Measurements from ENCODE around the gene PRSS22.

PRSS22 gene

GRCh38 chr16:2879854-2880508 is 22.0 kb upstream of the PRSS22 start:
- no peak for DNase-seq

- DNase-seq = peak; percentile 42
These were observed 17.0 kb upstream of the PRSS22 start for GRCh38 chr16:2874912-2875362.

DNA sequence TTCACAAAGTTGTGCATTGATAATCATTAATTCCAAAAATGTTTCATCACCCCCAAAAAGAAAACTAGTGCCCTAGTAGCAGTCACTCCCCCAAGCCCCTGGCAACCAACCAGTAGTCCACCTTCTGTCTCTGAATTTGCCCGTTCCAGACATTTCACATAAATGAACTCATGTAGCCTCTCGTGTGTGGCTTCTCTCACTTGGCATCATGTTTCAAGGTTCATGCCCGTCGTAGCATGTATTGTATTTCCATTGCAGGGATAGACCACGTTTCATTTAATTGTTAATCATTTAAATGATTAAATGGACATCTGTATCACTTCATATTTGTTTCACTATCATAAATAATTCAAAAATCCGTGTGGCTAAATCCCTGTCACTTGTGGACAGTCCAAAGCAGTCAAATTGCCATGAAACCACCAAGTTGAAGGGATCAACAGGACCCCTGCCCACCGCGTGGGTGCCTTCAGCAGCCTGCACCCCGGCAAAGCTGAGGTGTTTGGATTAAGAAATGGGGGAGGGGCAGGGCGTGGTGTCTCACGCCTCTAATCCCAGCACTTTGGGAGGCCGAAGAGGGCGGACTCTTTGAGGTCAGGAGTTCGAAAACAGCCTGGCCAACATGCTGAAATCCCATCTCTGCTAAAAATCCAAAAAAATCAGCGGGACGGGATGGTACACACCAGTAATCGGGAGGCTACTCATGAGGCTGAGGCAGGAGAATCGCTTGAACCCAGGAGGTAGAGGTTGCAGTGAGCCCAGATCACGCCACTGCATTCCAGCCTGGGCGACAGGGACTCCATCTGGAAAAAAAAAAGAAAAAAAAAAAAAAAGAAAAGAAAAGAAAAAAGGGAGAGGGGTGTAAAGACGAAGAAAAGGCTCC is 16.3 kb upstream of the PRSS22 start:
- peak; percentile 13 for DNase-seq

GRCh38 chr16:2871926-2872325 is 14.0 kb upstream of the PRSS22 start:
- DNase-seq = no peak

GRCh38 chr16:2867987-2868789 is 10.2 kb upstream of the PRSS22 start:
- peak; percentile 81 for DNase-seq

DNA sequence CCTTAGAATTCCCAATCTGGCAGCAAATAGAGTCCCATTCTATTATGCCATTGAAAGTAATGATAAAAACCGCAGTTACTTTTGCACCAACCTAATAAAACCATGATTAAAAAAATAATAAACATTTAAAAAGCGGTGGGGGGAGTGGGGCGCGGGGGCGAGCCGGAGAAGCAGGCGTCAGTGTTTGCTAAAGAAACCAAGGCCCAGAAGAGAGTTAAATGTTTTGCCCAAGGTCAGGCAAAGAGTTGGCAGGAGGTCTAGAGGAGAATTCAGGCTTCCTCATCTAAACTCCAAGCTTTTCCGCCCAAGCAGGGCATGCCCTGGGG is 9.7 kb upstream of the PRSS22 start:
- no peak for DNase-seq

DNA sequence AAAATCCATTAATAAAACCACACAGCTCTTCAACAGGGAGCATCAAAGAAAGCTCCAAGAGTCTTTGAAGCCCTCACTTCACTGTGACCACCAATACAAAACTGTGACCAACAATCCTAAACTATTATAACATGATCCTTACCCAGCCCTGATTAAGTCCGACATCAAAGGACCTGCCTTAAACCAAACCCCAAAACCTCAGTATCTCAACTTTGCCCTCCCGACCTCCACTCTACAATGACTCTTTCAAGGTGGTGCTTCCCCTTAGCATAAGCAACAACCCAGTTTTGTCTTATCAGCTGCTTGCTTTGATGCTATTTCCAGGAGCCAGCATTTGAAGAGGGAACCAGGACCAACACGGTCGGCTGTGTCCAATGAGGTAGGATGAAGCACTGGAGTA is 8.5 kb upstream of the PRSS22 start:
- DNase-seq = no peak

DNA sequence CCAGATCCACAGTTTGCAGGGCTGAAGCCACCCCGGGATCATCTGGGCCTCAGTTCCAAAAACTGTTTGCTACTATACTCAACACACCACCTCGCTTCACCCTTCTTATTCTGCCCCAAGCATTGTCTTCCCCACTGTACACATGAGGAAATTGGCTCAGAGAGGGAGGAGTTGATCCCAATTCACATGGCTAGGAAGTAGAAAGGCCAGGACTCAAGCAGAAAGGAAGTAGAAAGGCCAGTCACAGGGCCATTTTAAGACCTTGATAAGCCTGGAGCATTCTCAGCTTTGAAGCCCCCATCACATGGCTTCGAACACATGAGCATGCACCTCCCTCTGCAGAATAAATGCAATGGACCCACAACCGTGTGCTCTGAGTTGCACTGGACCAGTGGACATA is 7.7 kb upstream of the PRSS22 start:
- DNase-seq = no peak

DNA sequence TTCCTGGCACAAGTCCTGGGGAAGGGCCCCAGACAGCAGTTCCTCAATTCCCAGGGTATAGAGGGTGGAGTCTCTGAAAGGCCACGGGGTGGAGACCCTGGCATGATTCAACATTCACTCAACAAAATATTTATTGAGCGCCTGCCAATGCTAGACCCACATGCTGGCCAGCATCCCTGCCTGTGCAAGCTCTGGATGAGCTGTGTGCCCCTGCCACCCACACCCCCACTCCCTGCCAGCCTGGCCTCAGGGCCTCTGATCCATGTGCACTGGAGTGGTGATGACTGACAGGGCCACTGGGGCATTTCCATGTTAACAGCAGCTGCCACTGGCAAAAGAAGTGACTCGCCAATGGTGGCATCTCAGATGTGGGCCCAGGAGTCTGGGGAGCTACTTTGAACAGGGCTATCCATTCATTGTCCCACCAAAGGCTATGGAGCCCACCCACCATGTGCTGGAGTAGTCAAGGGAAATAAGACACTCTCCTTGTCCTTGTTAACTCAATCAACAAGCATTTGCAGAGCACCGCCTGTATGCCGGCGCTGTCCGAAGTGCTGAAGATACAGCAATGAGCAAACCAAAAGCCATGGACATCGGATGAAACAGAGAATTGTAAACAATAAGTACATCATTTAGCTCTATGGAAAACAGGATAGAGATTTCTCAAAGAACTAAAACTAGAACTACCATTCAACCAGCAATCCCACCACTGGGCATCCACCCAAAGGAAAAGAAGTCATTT is 3.0 kb upstream of the PRSS22 start:
- DNase-seq = no peak

DNA sequence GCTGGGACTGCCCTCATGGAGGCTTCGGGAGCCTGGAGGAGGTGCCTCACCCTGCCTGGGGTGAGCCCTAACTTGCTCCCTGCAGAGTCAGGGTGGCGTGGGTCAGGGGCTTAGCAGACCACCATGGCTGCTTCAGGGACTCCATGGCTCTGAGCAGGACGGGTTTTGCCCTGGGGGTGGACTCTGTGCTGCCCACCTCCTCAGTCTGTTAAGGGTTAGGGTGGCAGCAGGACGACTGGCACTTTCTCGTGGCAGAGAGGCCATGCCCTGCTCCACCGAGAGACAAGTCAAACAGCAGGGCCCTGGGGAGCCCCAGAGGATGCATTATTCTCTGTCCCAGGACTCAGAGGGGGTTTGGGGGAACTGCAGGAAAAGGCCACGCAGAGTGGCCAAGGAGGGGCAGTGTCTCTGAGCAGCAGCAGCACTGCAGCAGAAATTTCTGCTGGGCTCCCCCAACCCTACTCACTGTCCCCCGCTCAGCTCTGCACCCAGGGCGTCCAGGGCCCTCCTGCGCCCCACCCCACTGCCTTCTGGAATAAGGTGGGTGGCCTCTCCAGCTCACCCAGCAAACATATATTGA is 1.8 kb upstream of the PRSS22 start:
- DNase-seq = no peak

DNA sequence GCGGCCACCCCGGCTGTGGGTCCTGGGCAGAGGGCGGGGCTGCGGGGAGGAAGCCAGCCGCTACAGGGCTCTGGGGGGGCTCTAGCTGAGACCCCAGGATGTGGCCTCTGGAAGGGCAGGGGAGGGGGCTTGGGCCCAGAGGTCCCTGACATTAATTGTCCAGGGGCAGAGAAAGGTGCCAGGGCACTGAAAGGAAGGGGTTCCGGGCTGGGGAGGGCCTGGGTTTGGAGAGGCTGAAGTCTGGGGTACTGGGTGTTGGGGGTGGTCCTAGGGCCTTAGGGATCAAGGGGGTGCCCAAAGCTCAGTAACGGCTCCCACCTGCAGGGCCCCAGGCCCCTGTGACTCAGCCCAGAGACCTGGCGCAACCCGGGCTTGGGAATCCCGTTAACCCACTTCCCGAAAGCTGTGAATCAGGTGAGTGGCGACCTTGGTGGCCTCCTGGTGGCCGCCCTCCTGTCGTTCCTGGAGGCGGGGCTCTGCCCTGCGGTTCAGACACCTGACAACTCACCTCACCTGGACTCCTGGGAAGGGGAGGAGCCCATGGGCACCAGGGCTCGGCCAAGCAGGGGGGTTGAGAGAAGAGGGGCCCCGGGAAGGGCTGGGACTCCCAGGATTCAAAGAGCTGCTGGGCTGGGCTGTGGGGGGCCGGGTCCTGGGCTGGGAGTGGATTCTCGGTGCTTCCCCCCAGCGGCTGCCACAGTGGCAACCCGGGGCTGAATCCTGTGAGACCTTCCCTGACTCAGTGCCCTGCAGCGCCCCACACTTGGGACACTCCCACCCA is 465 bp upstream of the PRSS22 start:
- peak; percentile 24 for DNase-seq

GRCh38 chr16:2856686-2857450 is 1.1 kb downstream of the PRSS22 start:
- DNase-seq = no peak

DNA sequence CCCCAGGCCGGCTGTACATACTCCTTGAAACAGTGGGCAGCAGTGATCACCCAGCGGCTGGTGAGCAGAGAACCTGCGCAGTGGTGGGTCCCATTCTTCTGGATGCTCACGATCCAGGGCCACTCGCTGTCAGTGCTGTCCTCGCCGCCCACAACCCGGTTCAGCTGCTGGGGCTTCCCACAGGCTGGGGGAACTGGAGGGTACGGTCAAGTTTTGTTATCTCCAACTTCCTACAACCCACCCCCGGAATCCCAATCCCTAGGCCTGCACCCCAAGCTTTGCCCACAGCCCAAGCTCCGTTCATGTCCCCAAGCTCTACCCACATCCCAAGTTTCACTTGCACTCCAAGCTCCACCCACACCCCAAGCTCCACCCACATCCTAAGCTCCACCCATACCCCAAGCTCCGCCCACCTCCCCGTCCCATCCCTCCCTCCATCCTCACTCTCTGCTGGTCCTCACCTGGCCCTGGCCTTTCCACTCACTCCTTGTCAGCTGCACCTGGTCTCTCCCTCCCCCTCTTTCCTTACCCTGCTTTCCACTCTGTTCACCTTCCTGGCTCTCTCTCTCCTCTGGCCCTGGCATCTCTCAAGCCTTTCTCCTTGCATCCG is 1.8 kb downstream of the PRSS22 start:
- no peak for DNase-seq

DNA sequence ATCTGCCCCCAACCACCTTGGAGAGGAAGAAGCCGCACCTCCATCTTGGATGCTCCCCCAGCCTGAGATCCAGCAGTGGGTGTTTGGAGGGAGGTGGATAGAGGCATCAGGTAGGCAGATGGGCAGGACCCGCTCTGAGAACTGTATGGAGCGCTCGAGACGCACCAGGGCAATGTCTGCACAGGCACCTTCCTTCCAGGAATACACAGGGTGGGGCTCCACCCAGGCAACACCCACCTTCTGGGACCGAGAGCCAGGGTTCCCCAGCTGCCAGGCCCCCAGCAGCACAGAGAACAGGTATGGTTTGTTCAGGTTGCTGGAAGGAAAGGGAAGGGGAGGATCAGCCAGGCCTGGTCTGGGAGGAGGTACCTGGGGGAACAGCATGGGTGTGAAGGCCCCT is 2.4 kb downstream of the PRSS22 start:
- DNase-seq = no peak

DNA sequence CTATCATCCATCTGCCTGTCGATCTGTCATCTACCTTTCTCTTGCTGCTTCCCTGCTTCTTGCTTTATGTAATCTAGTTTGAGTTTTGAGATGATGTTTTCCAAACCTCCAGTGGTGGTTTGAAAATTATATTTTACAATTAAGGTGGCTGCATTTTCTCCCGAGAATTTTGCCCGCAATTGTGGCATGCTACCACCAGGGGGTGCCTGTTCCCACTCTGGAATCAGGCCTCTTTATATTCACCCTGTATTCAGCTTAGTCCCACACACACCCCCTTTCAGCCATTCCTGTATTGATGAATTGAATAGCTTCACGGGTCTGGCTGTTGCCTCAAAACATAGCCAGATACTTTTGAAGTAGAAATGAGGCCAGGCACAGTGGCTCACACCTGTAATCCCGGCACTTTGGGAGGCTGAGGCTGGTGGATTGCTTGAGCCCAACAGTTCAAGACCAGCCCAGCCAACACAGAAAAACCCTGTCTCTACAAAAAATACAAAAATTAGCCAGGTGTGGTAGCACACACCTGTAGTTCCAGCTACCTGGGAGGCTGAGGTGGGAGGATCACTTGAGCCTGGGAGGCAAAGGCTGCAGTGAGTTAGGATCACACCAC is 3.2 kb downstream of the PRSS22 start:
- DNase-seq = no peak

- no peak for DNase-seq
These were observed 4.4 kb downstream of the PRSS22 start for GRCh38 chr16:2853531-2854073.

DNA sequence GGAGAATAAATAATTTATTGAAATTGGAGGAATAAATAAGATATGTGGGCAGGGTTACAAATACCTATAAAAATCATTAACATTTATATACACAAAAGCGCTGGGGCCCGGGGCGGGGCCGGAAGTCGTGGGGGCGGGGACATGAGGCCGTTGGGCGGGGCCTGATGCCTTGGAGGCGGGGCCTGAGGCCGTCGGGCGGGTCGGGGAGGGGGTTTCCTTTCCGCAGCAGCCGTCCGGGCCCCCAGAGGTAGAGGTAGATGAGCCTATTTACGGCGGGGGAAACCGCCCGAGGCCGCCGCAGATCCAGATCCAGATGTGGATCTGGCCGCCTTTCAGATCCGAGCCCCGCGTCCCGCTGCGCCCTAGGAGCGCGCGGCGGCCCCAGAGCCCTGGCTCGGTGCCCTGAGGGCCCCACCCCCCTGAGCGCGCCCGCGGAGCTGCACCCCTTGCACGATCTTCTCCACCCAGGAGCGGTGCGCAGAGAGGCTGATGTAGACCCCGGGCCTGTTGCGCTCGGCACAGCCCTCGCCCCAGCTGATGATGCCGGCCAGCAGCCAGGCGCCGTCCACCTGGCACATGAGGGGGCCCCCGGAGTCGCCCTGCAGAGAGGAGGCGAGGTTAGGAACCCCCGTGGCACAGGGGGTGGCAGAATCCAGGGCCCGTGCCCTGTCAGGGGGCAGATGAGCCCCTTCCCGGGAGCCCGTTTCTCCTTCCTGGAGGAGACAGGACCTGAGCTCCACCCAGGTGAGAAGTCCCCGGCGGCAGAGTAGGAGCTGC is 5.1 kb downstream of the PRSS22 start:
- DNase-seq = no peak

DNA sequence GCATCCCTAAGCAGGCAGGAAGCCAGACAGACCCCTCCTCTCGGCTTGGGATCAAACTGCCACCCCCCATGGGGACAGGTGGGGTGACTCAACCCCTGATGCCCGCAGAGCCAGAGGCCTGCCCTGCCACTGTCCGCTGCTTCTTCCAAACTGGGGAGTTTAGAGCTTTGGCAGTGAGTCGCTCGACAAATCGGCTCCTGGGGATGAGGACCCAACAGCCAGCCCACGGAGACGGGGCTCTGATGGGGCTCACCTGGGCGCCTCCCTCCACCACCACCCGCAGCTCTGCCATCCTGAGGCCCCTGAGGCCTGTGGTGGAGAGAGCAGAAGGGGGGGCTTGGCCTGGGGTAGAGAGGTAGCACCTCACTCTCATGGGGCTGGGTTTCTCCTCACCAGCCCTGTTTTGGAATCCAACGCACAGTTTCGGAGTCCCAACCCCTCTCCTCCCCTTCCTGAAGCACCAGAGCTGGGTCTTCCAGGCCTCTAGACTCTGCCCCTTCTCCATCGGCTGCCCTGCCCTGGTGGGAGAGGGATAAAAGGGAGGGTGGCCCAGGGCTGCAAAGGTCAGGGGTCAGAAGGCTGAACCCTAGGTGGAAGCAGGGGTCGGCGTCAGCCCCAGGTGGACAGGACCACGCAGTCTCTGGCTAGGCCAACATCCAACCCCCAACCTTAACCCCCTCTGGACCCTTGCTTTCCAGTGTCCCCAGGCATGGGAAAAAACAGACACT is 5.8 kb downstream of the PRSS22 start:
- no peak for DNase-seq

Data from NCI-H2171 (cell line).